Astrocyte of the spinal cord (primary cell): ENCODE data around the gene TMEM54.

Experiments used
- DNase-seq: peaks from one replicate; pipeline ENCODE4 v3.0.0; 2011; ENCODE audit warnings: low read depth, low spot score
- H3K4me3 ChIP-seq: 2 replicates; pipeline ENCODE4 v1.5.1; 2011; ENCODE audit warnings: low read depth, mild to moderate bottlenecking, low read length, moderate library complexity
- in situ Hi-C: cut with HindIII; loops from 2 replicates; pipeline ENCODE4 v1.10.0; 2017; ENCODE audit warnings: low sequenced_read_pairs
- TF ChIP-seq, protein P1 (sequence below): IDR thresholded peaks from 2 replicates; pipeline ENCODE4 v1.5.1; 2012; ENCODE audit warnings: low read depth, mild to moderate bottlenecking, low read length, inconsistent platforms

The TMEM54 gene

DNA sequence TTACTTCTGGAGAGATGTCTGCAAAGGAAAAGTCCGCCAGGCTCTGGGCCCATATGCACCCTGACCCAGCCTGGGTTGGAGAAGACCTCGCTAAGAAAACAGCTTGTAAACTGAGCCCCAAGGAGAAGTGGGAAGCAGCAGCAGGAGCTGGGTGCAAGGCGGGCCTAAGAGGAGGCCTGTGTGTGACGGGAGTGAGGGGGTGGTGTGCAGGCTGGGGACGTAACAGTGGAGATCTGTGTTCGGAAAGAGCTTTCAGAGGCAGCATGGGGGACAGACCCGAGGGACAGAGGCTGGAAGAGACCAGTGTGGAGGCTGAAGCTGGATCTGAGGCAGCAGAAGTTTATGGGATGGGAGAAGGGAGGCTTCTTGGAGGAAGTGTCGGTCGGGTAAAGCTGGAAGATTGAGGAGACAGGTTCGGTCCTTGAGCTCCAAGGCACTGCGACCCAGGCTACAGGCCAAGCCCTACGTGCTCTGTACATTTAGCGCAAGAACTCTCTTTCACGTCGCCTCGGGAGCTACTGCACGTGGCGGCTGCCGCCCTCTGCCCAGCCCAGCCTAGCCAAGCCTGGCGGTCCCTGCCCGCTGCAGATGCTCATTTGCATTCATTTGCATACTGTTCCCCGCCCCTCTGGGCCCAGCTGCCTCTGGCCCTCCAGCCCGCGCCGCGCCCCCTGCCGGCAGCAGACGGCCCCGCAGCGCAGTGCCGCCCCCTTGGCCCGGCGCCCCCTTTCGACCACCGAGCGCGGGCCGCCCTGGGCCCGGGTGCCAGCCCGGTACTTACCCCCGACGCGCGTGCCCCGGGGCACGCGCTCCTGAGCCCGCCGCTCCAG, 8.6 kb downstream of the TMEM54 start:
- in situ Hi-C loops = no loop called here
- no peak for DNase-seq
- TF ChIP-seq, protein P1, sequence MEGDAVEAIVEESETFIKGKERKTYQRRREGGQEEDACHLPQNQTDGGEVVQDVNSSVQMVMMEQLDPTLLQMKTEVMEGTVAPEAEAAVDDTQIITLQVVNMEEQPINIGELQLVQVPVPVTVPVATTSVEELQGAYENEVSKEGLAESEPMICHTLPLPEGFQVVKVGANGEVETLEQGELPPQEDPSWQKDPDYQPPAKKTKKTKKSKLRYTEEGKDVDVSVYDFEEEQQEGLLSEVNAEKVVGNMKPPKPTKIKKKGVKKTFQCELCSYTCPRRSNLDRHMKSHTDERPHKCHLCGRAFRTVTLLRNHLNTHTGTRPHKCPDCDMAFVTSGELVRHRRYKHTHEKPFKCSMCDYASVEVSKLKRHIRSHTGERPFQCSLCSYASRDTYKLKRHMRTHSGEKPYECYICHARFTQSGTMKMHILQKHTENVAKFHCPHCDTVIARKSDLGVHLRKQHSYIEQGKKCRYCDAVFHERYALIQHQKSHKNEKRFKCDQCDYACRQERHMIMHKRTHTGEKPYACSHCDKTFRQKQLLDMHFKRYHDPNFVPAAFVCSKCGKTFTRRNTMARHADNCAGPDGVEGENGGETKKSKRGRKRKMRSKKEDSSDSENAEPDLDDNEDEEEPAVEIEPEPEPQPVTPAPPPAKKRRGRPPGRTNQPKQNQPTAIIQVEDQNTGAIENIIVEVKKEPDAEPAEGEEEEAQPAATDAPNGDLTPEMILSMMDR = peak; percentile 21
- H3K4me3 ChIP-seq = peak overlapping the region; percentile 42

DNA sequence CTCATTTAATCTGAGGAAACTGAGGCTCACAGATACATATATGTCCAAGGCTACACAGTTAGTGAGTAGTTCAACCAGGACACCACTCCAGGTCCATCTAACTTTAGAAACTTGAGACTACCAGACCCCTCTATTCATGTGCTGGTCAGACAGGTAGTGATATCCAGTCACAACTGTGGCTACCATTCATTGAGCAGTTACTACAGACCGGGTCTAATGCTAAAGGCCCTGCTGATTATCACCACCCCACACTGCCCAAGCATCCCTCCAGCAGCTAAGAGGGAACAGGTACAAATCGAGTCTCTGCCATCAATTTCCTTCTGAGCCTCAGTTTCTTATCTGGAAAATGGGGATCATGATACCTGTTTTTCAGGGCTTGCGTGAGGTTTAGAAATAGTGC, 9.6 kb downstream of the TMEM54 start:
- DNase-seq = no peak
- TF ChIP-seq, protein P1 = no peak
- in situ Hi-C loops = no loop called here
- H3K4me3 ChIP-seq = no peak overlapping the region

DNA sequence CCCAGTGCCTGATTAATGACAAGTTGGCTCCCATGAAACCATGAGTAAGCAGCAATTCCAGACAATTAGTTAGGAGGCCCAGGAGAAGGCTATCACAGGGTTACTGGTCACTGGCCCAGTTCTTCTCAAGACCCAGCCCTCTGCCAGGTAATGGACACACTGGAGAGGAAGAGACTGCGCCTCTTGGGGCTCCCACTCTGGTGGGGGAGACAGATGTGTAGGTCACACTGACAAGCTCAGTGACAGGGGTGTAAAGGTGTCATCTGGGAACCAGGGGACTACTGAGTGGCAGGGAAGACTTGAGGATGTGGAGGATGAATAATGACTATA, 10.0 kb downstream of the TMEM54 start:
- TF ChIP-seq, protein P1 = no peak
- H3K4me3 ChIP-seq = no peak overlapping the region
- no peak for DNase-seq
- in situ Hi-C loops = no loop called here

DNA sequence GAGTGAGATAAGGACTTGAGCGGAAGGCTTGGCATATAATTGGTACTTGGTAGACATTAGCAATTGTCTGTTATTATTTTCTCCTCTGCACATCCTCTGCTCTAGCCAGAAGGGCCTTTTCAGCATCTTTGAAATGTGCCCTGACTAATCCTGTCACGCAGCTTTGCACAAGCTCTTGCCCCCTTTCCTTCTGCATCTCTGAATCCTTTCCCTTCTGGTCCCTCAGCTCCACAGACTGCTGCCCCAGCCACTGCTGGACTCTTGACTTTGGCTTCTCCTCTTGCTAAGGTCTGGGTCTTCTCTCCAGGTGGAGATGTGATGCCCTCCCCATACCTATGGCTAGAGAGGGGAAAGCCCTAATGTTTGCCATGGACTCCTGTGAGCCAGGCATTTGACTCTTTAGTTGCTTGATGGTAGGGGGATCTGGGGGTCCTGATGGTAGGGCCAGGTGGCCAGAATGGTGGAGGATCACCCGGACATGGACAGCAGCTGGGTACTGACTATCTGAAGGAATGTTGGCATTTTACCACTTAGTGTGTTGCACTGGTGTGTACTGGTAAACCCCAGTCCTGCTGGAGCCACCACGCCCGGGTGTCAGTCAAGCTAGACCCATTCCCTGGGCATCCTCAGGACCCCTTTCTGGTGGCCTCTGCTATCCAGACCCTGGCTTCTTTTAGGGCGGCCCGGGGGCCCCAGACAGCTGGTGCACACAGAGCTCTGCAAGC, 10.5 kb downstream of the TMEM54 start:
- H3K4me3 ChIP-seq = no peak overlapping the region
- TF ChIP-seq, protein P1 = no peak
- in situ Hi-C loops = no loop called here
- DNase-seq = no peak

DNA sequence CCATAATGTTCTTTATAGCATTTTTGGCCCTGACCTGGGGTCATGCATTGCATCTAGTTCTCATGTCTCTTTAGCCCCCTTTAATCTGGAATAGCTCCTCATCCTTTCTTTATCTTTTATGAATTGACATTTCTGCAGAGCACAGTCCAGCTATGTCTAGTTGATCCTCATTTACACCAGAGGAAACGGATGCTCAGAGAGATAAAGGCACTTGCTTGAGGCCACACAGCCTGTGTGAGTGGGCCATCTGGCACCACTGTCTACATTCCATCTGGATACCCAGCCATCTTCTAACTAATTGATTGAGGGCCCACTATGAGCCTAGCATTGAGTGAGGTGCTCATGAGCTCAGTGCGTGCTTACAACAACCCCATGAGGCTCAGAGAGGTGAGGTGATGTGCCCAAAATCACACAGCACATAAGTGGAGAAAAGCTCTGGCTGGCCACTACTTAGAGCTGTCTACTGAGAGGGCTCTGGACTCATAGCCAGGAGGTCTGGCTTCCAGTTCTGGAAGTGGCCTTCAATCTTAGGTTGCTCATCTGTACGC, 11.4 kb downstream of the TMEM54 start:
- no peak overlapping the region for H3K4me3 ChIP-seq
- TF ChIP-seq, protein P1 = no peak
- no peak for DNase-seq
- in situ Hi-C loops = no loop called here

DNA sequence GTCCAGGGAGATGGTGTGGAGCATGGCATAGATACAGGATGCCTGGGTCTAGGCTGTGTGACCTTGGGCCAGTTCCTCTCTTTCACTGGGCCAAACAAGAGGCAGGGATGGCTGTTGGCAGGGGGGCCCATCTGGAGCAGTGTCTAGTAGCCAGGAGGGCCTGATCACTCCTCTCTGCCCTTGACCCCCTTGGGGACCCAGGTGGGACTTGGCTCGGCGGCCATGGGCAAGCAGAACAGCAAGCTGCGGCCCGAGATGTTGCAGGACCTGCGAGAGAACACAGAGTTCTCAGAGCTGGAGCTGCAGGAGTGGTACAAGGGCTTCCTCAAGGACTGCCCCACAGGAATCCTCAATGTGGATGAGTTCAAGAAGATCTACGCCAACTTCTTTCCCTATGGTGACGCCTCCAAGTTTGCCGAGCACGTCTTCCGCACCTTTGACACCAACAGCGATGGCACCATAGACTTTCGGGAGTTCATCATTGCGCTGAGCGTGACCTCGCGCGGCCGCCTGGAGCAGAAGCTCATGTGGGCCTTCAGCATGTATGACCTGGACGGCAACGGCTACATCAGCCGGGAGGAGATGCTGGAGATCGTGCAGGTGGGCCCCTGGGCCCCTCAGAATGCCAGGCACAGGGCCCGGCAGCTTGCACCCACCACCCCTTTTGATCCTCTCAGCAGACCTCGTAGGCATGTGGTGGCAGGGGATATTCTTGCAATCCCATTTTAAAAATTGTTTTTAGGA, 12.3 kb downstream of the TMEM54 start:
- DNase-seq = no peak
- H3K4me3 ChIP-seq = no peak overlapping the region
- in situ Hi-C loops = no loop called here
- TF ChIP-seq, protein P1 = no peak
